Left ventricle myocardium inferior (tissue), 1 donor: ENCODE measurements around the gene BAZ1A. TPM values are rescaled to one million over a fixed set of nuclear protein-coding genes. Genes with fewer than 3 reads are reported as not detected.

Experiments
- DNase-seq: peaks from one replicate; pipeline ENCODE4 v3.0.0-alpha.2; 2020
- H3K27ac ChIP-seq: fragments of 200-600 bp; replicated peaks from 2 replicates; pipeline ENCODE4 v1.8.0; 2021
- H3K27me3 ChIP-seq: fragments of 200-600 bp; 2 replicates; pipeline ENCODE4 v1.8.0; 2021; ENCODE audit warnings: low read depth
- H3K36me3 ChIP-seq: fragments of 200-600 bp; 2 replicates; pipeline ENCODE4 v1.8.0; 2021
- H3K4me1 ChIP-seq: fragments of 200-600 bp; 2 replicates; pipeline ENCODE4 v1.8.0; 2021
- H3K4me3 ChIP-seq: fragments of 200-600 bp; 2 replicates; pipeline ENCODE4 v1.8.0; 2021; ENCODE audit warnings: mild to moderate bottlenecking, moderate library complexity
- H3K9me3 ChIP-seq: fragments of 200-600 bp; replicated peaks from 2 replicates; pipeline ENCODE4 v1.8.0; 2021
- CTCF ChIP-seq: fragments of 200-600 bp; IDR thresholded peaks from 2 replicates; pipeline ENCODE4 v1.8.0; 2021; ENCODE audit warnings: antibody characterized with exemption, mild to moderate bottlenecking, borderline replicate concordance
- intact Hi-C: fragments of 100-400 bp; cut with micrococcal nuclease; formaldehyde crosslinking; loops from one replicate; pipeline ENCODE4 v1.11.0; 2022
- total RNA-seq: library from RNA; stranded (reverse); fragmentation: NEBNext Ultra II Directional; extraction: Animal tissue kit (Norgen Biotek cat#: 25700); gene quantifications from one replicate; pipeline ENCODE4 v1.2.1, GENCODE V29; 2021
- donor health status: DM: no; HTN: yes; CAD: no; lungs with severe emphysema.

The BAZ1A gene
- total RNA-seq, 1 donor from 2014 or later = 4.5 TPM

- intact Hi-C loops = no loop called here
- H3K4me1 ChIP-seq = no peaks in the 10 kb centered on the region
- TF ChIP-seq CTCF = no peak
- no peak overlapping the region for H3K27ac ChIP-seq
- no peak for DNase-seq
- H3K27me3 ChIP-seq = no peaks in the 10 kb centered on the region
- no peaks in the 10 kb centered on the region for H3K9me3 ChIP-seq
- H3K4me3 ChIP-seq = no peak overlapping the region
- H3K36me3 ChIP-seq = no peaks in the 10 kb centered on the region
These were observed 39.8 kb downstream of the BAZ1A start for GRCh38 chr14:34835312-34835711.

- DNase-seq = no peak
- Histone ChIP-seq H3K27me3 (no peaks in the 10 kb centered on the region), H3K36me3 (no peaks in the 10 kb centered on the region), H3K9me3 (no peaks in the 10 kb centered on the region), H3K4me3 (no peak overlapping the region), H3K4me1 (no peaks in the 10 kb centered on the region), H3K27ac (no peak overlapping the region)
- TF ChIP-seq CTCF = no peak
- intact Hi-C loops = no loop called here
These were observed 41.3 kb downstream of the BAZ1A start for GRCh38 chr14:34833549-34834523.

- no peaks in the 10 kb centered on the region for H3K4me1 ChIP-seq
- H3K36me3 ChIP-seq = peaks cover 30% of the 10 kb centered on the region
- no peak for TF ChIP-seq CTCF
- no peak for DNase-seq
- no peaks in the 10 kb centered on the region for H3K9me3 ChIP-seq
- intact Hi-C loops = no loop called here
- no peak overlapping the region for H3K4me3 ChIP-seq
- no peaks in the 10 kb centered on the region for H3K27me3 ChIP-seq
- no peak overlapping the region for H3K27ac ChIP-seq
These were observed 48.5 kb downstream of the BAZ1A start for GRCh38 chr14:34826661-34827060.

GRCh38 chr14:34824826-34825225, 50.3 kb downstream of the BAZ1A start:
- Histone ChIP-seq H3K27me3 (no peaks in the 10 kb centered on the region), H3K9me3 (no peaks in the 10 kb centered on the region), H3K27ac (no peak overlapping the region), H3K4me3 (no peak overlapping the region), H3K36me3 (peaks cover 34% of the 10 kb centered on the region), H3K4me1 (no peaks in the 10 kb centered on the region)
- intact Hi-C loops = no loop called here
- no peak for DNase-seq
- no peak for TF ChIP-seq CTCF

- H3K27ac ChIP-seq = no peak overlapping the region
- intact Hi-C loops = no loop called here
- H3K27me3 ChIP-seq = no peaks in the 10 kb centered on the region
- H3K9me3 ChIP-seq = no peaks in the 10 kb centered on the region
- no peaks in the 10 kb centered on the region for H3K4me1 ChIP-seq
- no peak overlapping the region for H3K4me3 ChIP-seq
- peaks cover 34% of the 10 kb centered on the region for H3K36me3 ChIP-seq
- no peak for DNase-seq
- no peak for TF ChIP-seq CTCF
These were observed 50.9 kb downstream of the BAZ1A start for GRCh38 chr14:34824256-34824655.
